Karpas-422 (cell line): ENCODE measurements around the gene ABCA1. TPM values are rescaled to one million over a fixed set of nuclear protein-coding genes. Genes with fewer than 3 reads are reported as not detected.

Experiments
- DNase-seq: peaks from one replicate; pipeline ENCODE4 v3.0.0-alpha.2; 2015
- H2AFZ ChIP-seq: fragments of 200-600 bp; sonication (generic); 2 replicates; pipeline ENCODE4 v1.6.1; 2014; ENCODE audit warnings: antibody characterized with exemption, low read length, mixed read lengths
- H3K27ac ChIP-seq: fragments of 200-600 bp; sonication (generic); 2 replicates; pipeline ENCODE4 v1.5.1; 2014; ENCODE audit warnings: mild to moderate bottlenecking, low read length, moderate library complexity
- H3K27me3 ChIP-seq: fragments of 200-600 bp; sonication (generic); 2 replicates; pipeline ENCODE4 v1.6.1; 2014; ENCODE audit warnings: low read length, mixed read lengths
- H3K36me3 ChIP-seq: fragments of 200-600 bp; sonication (generic); 2 replicates; pipeline ENCODE4 v1.6.1; 2014; ENCODE audit warnings: low read length, mixed read lengths; ENCODE audit not compliant: insufficient read depth
- H3K4me1 ChIP-seq: fragments of 200-600 bp; sonication (generic); 2 replicates; pipeline ENCODE4 v1.6.1; 2014; ENCODE audit warnings: mild to moderate bottlenecking, low read length, mixed read lengths
- H3K4me2 ChIP-seq: fragments of 200-600 bp; sonication (generic); 2 replicates; pipeline ENCODE4 v1.6.1; 2014; ENCODE audit warnings: low read length, low read depth, mild to moderate bottlenecking; ENCODE audit not compliant: poor library complexity, severe bottlenecking
- H3K4me3 ChIP-seq: fragments of 200-600 bp; sonication (generic); 2 replicates; pipeline ENCODE4 v1.5.1; 2014; ENCODE audit warnings: mild to moderate bottlenecking, antibody characterized with exemption, low read length, mixed read lengths
- H3K79me2 ChIP-seq: fragments of 200-600 bp; sonication (generic); 2 replicates; pipeline ENCODE4 v1.6.1; 2014; ENCODE audit warnings: mild to moderate bottlenecking, low read length, mixed read lengths
- H3K9ac ChIP-seq: fragments of 200-600 bp; sonication (generic); 2 replicates; pipeline ENCODE4 v1.6.0; 2014; ENCODE audit warnings: low read length
- H3K9me2 ChIP-seq: fragments of 200-600 bp; sonication (generic), shearing (Covaris generic); replicated peaks from 2 replicates; pipeline ENCODE4 v1.6.0; 2014; ENCODE audit warnings: mild to moderate bottlenecking, low read length, moderate library complexity; ENCODE audit not compliant: insufficient read depth
- H3K9me3 ChIP-seq: fragments of 300-700, 200-600 bp; sonication (generic); 2 replicates; pipeline ENCODE4 v1.6.1; 2014; ENCODE audit warnings: low read length, mixed read lengths
- H4K20me1 ChIP-seq: fragments of 200-600 bp; sonication (generic); 2 replicates; pipeline ENCODE4 v1.6.1; 2014; ENCODE audit warnings: mild to moderate bottlenecking, antibody characterized with exemption, low read length, low read depth; ENCODE audit not compliant: insufficient read depth
- total RNA-seq: library from RNA; depleted of rRNA; stranded (reverse); fragments of >200 nt; shearing (Covaris generic); gene quantifications from 2 replicates; pipeline ENCODE4 v1.2.3, GENCODE V29; 2014; ENCODE audit warnings: low replicate concordance

Gene ABCA1
- total RNA-seq, 1 experiment from 2014 or later: 4.7 TPM

GRCh38 chr9:104876587-104876986, 51.4 kb downstream of the ABCA1 start:
- Histone ChIP-seq H4K20me1 (no peaks in the 10 kb centered on the region), H3K9me3 (no peaks in the 10 kb centered on the region), H3K36me3 (no peaks in the 10 kb centered on the region), H3K27ac (no peak overlapping the region), H3K79me2 (no peaks in the 10 kb centered on the region), H3K4me3 (no peak overlapping the region), H3K27me3 (no peaks in the 10 kb centered on the region), H3K4me2 (no peak overlapping the region), H3K9me2 (no peaks in the 10 kb centered on the region), H2AFZ (no peak overlapping the region), H3K4me1 (peaks cover 8% of the 10 kb centered on the region), H3K9ac (no peak overlapping the region)
- no peak for DNase-seq

- no peak overlapping the region for H2AFZ ChIP-seq
- H3K36me3 ChIP-seq: no peaks in the 10 kb centered on the region
These were observed 52.1 kb downstream of the ABCA1 start for GRCh38 chr9:104875897-104876296.

GRCh38 chr9:104875320-104875719, 52.6 kb downstream of the ABCA1 start:
- H3K79me2 ChIP-seq: no peaks in the 10 kb centered on the region
- no peak overlapping the region for H3K9ac ChIP-seq
- no peaks in the 10 kb centered on the region for H4K20me1 ChIP-seq
- no peak overlapping the region for H2AFZ ChIP-seq
- H3K4me2 ChIP-seq: no peak overlapping the region
- H3K4me1 ChIP-seq: peaks cover 15% of the 10 kb centered on the region
- H3K36me3 ChIP-seq: no peaks in the 10 kb centered on the region
- H3K9me3 ChIP-seq: no peaks in the 10 kb centered on the region
- no peak for DNase-seq
- H3K27ac ChIP-seq: no peak overlapping the region
- no peak overlapping the region for H3K4me3 ChIP-seq
- no peaks in the 10 kb centered on the region for H3K9me2 ChIP-seq
- no peaks in the 10 kb centered on the region for H3K27me3 ChIP-seq

More at GRCh38 chr9:104875897-104876296, 52.1 kb downstream of the ABCA1 start:
- Histone ChIP-seq H3K9me3 (no peaks in the 10 kb centered on the region), H3K4me1 (peaks cover 14% of the 10 kb centered on the region), H3K9ac (no peak overlapping the region), H3K27me3 (no peaks in the 10 kb centered on the region), H4K20me1 (no peaks in the 10 kb centered on the region), H3K9me2 (no peaks in the 10 kb centered on the region), H3K4me2 (no peak overlapping the region), H3K79me2 (no peaks in the 10 kb centered on the region), H3K4me3 (no peak overlapping the region), H3K27ac (no peak overlapping the region)
- DNase-seq: no peak

- Histone ChIP-seq H3K4me1 (peaks cover 33% of the 10 kb centered on the region), H3K27ac (no peak overlapping the region), H3K9ac (no peak overlapping the region), H4K20me1 (no peaks in the 10 kb centered on the region), H2AFZ (no peak overlapping the region), H3K27me3 (no peaks in the 10 kb centered on the region), H3K79me2 (no peaks in the 10 kb centered on the region), H3K9me3 (no peaks in the 10 kb centered on the region), H3K4me2 (no peak overlapping the region), H3K36me3 (no peaks in the 10 kb centered on the region), H3K9me2 (no peaks in the 10 kb centered on the region), H3K4me3 (no peak overlapping the region)
- no peak for DNase-seq
These were observed 54.5 kb downstream of the ABCA1 start for GRCh38 chr9:104873489-104873850.

- no peak overlapping the region for H3K4me2 ChIP-seq
- H3K4me3 ChIP-seq: no peak overlapping the region
- no peaks in the 10 kb centered on the region for H3K27me3 ChIP-seq
- no peaks in the 10 kb centered on the region for H3K36me3 ChIP-seq
- DNase-seq: no peak
- no peaks in the 10 kb centered on the region for H4K20me1 ChIP-seq
- no peaks in the 10 kb centered on the region for H3K9me3 ChIP-seq
- no peaks in the 10 kb centered on the region for H3K79me2 ChIP-seq
- no peak overlapping the region for H3K9ac ChIP-seq
- H3K27ac ChIP-seq: no peak overlapping the region
- peaks cover 39% of the 10 kb centered on the region for H3K4me1 ChIP-seq
- no peak overlapping the region for H2AFZ ChIP-seq
- H3K9me2 ChIP-seq: no peaks in the 10 kb centered on the region
These were observed 55.1 kb downstream of the ABCA1 start for GRCh38 chr9:104872656-104873488.

- no peak for DNase-seq
- H3K4me1 ChIP-seq: peaks cover 48% of the 10 kb centered on the region
- H3K9me2 ChIP-seq: no peaks in the 10 kb centered on the region
- no peak overlapping the region for H3K4me2 ChIP-seq
- no peaks in the 10 kb centered on the region for H4K20me1 ChIP-seq
- H3K9me3 ChIP-seq: no peaks in the 10 kb centered on the region
- H3K9ac ChIP-seq: no peak overlapping the region
- H3K4me3 ChIP-seq: no peak overlapping the region
- H2AFZ ChIP-seq: no peak overlapping the region
- H3K79me2 ChIP-seq: no peaks in the 10 kb centered on the region
- H3K27ac ChIP-seq: no peak overlapping the region
- H3K27me3 ChIP-seq: no peaks in the 10 kb centered on the region
- H3K36me3 ChIP-seq: no peaks in the 10 kb centered on the region
These were observed 55.9 kb downstream of the ABCA1 start for GRCh38 chr9:104871961-104872527.

- Histone ChIP-seq H3K4me2 (peak overlapping the region; percentile 65), H3K27me3 (no peaks in the 10 kb centered on the region)
These were observed 58.1 kb downstream of the ABCA1 start for GRCh38 chr9:104869811-104870210.

GRCh38 chr9:104868687-104869404, 59.1 kb downstream of the ABCA1 start:
- Histone ChIP-seq H2AFZ (0 out of 2 replicates have a peak overlapping the region, but pooled peaks have one; percentile 30), H4K20me1 (no peaks in the 10 kb centered on the region), H3K27ac (peak overlapping the region; percentile 89), H3K9me2 (no peaks in the 10 kb centered on the region), H3K9me3 (no peaks in the 10 kb centered on the region), H3K4me3 (peak overlapping the region; percentile 40), H3K4me1 (peaks cover 70% of the 10 kb centered on the region), H3K36me3 (no peaks in the 10 kb centered on the region), H3K79me2 (no peaks in the 10 kb centered on the region), H3K4me2 (peak overlapping the region; percentile 65), H3K9ac (peak overlapping the region; percentile 53), H3K27me3 (no peaks in the 10 kb centered on the region)
- peak; percentile 94 for DNase-seq

More at GRCh38 chr9:104869811-104870210, 58.1 kb downstream of the ABCA1 start:
- no peaks in the 10 kb centered on the region for H4K20me1 ChIP-seq
- H3K79me2 ChIP-seq: no peaks in the 10 kb centered on the region
- H3K27ac ChIP-seq: peak overlapping the region; percentile 89
- peak overlapping the region; percentile 34; the same call in 1 of the 2 replicates for H3K4me3 ChIP-seq
- H3K9ac ChIP-seq: peak overlapping the region; percentile 53
- H2AFZ ChIP-seq: no peak overlapping the region
- peaks cover 60% of the 10 kb centered on the region for H3K4me1 ChIP-seq
- H3K9me2 ChIP-seq: no peaks in the 10 kb centered on the region
- no peaks in the 10 kb centered on the region for H3K9me3 ChIP-seq
- no peaks in the 10 kb centered on the region for H3K36me3 ChIP-seq
- DNase-seq: no peak
